Astrocyte of the hippocampus (primary cell): ENCODE results near the gene MARK3.

ENCODE experiments used
- DNase-seq: peaks from one replicate; pipeline ENCODE4 v3.0.0; 2011; ENCODE audit warnings: low read depth, low spot score

Gene MARK3

GRCh38 chr14:103366741-103367140, 18.5 kb upstream of the MARK3 start:
- DNase-seq = no peak

- DNase-seq = no peak
Measured at GRCh38 chr14:103367995-103368394, 17.2 kb upstream of the MARK3 start.

- no peak for DNase-seq
Measured at GRCh38 chr14:103370087-103370486, 15.1 kb upstream of the MARK3 start.

GRCh38 chr14:103372017-103372416, 13.2 kb upstream of the MARK3 start:
- DNase-seq = no peak

GRCh38 chr14:103372552-103373304, 12.5 kb upstream of the MARK3 start:
- peak; percentile 92 for DNase-seq

- DNase-seq = no peak
Measured at GRCh38 chr14:103374121-103374520, 11.1 kb upstream of the MARK3 start.

GRCh38 chr14:103377522-103378037, 7.6 kb upstream of the MARK3 start:
- no peak for DNase-seq

- no peak for DNase-seq
Measured at GRCh38 chr14:103378038-103378854, 7.0 kb upstream of the MARK3 start.

GRCh38 chr14:103380719-103381377, 4.4 kb upstream of the MARK3 start:
- DNase-seq = no peak

- peak; percentile 62 for DNase-seq
Measured at GRCh38 chr14:103382376-103382775, 2.8 kb upstream of the MARK3 start.

GRCh38 chr14:103384450-103385151, 614 bp upstream of the MARK3 start:
- DNase-seq = no peak

- peak; percentile 45 for DNase-seq
Measured at GRCh38 chr14:103385929-103386712, 906 bp downstream of the MARK3 start.

- peak; percentile 48 for DNase-seq
Measured at GRCh38 chr14:103386713-103387329, 1.6 kb downstream of the MARK3 start.

GRCh38 chr14:103388664-103389063, 3.4 kb downstream of the MARK3 start:
- no peak for DNase-seq

GRCh38 chr14:103390605-103391004, 5.4 kb downstream of the MARK3 start:
- DNase-seq = no peak

- peak; percentile 78 for DNase-seq
Measured at GRCh38 chr14:103391048-103391447, 5.8 kb downstream of the MARK3 start.

GRCh38 chr14:103392106-103392505, 6.9 kb downstream of the MARK3 start:
- no peak for DNase-seq

GRCh38 chr14:103392572-103392971, 7.4 kb downstream of the MARK3 start:
- no peak for DNase-seq

GRCh38 chr14:103393070-103393469, 7.9 kb downstream of the MARK3 start:
- DNase-seq = no peak
